SK-N-DZ (cell line): ENCODE measurements around the gene USF2.
"Not testable (repeated sequence)": the region's sequence is repeated elsewhere in the genome, so short reads cannot be mapped to it uniquely, and the experiment has no call there.

Source experiments
- DNase-seq: peaks from one replicate; pipeline ENCODE4 v3.0.0-alpha.2; 2015; ENCODE audit warnings: low spot score

Gene USF2

DNA sequence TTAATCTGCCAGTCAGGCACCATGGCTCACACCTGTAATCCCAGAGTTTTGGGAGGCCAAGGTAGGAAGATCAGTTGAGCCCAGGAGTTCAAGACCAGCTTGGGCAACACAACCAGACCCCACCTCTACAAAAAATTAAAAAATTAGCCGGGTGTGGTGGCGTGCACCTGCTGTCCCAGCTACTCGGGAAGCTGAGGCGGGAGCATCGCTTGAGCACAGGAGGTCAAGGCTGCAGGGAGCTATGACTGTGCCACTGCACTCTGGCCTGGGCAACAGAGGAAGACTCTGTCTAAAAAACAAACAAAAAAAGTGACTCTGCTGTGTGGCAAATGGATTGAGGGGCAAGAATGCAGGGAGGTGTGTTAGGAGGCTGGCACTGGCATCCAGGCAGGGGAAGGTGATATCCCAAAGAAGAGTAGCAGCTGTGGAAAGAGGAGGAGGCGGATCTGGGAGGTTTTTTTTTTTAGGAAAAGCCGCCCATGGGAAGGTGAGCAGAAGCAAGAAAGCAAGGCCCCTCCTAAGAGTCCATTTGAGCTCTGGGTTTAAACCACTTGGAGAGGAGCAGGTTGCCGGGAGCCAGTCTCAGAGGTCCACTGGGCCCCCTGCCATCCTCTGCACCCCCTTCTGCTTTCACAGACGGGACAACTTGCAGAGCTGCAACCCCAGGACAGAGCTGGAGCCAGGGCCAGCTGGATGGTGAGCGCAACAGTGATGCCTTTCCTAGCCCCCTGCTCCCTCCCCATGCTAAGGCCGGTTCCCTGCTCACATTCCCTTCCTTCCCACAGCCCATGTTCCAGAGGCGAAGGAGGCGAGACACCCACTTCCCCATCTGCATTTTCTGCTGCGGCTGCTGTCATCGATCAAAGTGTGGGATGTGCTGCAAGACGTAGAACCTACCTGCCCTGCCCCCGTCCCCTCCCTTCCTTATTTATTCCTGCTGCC is 15.7 kb downstream of the USF2 start:
- no peak for DNase-seq

- no peak for DNase-seq
Measured at GRCh38 chr19:35285095-35285449, 16.3 kb downstream of the USF2 start.

DNA sequence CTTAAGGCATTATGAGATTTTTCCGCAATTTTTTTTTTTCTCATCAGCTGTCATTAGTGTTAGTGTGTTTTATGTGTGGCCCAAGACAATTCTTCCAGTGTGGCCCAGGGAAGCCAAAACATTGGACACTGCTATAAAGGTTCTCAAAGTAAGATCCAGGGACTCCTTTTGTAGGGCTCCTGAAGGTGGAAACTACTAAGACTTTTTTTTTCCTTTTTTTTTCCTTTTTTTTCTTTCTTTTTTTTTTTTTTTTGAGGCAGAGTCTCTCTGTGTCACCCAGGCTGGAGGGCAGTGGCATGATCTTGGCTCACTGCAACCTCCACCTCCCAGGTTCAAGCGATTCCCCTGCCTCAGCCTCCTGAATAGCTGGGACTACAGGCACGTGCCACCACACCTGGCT is 16.7 kb downstream of the USF2 start:
- DNase-seq: not testable (repeated sequence)

- DNase-seq: not testable (repeated sequence)
Measured at GRCh38 chr19:35286101-35286500, 17.3 kb downstream of the USF2 start.

DNA sequence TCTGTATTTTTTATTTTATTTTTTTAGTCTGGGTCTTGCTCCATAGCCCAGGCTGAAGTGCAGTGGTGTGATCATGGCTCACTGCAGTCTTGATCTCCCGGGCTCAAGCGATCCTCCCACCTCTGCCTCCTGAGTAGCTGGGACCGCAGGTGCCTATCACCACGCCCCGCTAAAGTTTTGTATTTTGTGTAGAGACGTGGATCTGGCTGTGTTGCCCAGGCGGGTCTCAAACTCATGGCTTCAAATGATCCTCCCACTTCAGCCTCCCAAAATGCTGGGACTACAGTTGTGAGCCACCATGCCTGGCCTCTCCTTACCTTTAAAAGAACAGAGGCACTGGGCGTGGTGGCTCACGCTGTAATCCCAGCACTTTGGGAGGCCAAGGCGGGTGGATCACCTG is 19.0 kb downstream of the USF2 start:
- DNase-seq: no peak

DNA sequence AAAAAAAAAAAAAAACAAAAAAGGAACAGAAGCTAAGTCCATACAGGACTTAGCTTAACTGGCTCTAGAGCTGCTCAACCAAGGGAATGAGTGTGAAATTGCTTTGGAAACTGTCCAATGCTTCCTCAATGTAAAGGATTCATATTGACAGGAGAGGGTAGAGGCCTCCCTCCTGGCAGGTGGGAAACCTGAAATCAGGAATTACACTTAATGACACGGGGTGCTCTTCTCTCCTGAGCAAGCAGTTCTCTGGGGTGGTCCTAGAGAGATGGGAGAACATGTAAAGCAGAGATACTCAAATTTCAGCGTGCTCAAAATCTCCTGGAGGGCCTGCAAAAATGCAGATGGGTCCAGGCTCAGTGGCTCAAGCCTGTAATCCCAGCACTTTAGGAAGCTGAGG is 19.6 kb downstream of the USF2 start:
- DNase-seq: no peak

DNA sequence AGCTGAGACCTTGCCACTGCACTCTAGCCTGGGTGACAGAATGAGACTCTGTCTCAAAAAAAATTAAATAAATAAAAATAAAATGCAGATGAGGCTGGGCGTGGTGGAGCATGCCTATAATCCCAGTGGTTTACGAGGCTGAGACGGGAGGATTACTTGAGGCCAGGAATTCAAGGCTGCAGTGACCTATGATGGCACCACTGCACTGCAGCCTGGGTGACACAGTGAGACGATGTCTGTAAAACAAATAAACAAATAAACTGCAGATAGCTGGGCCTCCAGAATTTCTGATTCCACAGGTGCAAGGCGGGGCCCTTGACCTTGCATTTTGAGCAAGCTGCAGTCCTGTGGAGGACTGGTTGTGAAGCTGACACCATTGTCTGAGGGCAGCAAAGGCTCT is 20.1 kb downstream of the USF2 start:
- no peak for DNase-seq

DNA sequence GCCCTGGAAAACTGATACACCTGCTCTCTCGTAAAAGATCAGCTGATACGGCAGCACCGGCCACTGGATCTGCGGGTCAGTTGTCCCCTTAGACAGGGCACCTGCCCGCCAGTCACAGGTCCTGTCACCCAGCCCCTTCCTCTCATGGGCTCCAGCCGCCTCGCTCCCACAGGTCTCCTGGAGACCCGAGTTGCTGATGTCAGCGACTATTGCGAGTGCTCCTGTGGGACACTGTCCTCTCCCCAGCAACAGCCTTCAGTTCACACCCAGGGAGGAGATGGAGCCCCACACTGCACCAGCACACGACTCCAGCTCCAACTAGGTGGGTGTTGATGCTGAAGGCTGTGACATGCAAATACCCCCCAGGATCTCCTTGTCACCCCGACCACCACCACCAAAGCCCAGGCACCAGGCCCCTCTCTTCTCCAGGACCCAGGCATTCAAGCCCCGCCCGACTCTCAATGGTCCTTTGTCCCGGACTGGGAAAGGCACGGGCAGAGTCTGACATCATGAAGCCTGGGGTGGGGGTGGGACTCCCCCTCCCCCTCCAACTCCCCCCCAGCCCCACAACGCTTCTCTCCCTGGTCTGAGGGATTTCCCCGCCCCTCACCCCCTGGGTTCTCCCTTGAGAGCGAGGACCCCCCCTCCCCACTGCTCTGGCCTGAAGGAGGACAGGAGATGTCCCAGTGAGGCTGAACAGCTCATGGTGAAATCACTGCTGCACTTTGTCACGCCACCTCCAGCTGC is 21.8 kb downstream of the USF2 start:
- DNase-seq: no peak

GRCh38 chr19:35291259-35291658 is 22.5 kb downstream of the USF2 start:
- no peak for DNase-seq

DNA sequence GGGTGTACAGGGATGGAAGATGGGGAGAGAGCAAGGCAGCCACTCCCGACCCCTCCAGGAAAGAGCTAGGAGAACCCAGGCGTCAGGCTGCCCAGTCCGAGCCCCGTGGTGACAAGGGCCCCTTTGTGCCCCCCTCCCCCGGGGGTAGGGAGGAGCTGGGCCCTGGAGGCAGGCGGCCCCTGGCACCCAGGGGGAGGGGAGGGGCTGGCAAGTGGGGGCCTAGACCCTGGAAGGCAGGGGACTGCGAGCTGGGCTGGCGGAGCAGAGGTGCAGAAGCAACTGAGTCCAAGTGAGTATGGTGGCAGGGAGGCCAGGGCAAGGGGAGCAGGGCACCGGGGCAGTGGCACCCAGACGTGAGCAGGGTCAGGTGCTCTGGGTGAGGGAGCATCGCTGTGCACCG is 23.2 kb downstream of the USF2 start, which contains the start of gene MAG:
MAG (plus strand) TSS at position 246 of the 400 bp plus-strand sequence. CDS start 3,248 bp downstream, outside the sequence.
- no peak for DNase-seq

GRCh38 chr19:35292421-35293362 is 23.9 kb downstream of the USF2 start:
- no peak for DNase-seq

- no peak for DNase-seq
Measured at GRCh38 chr19:35293363-35293739, 24.6 kb downstream of the USF2 start.

- no peak for DNase-seq
Measured at GRCh38 chr19:35293808-35294207, 25.0 kb downstream of the USF2 start.

DNA sequence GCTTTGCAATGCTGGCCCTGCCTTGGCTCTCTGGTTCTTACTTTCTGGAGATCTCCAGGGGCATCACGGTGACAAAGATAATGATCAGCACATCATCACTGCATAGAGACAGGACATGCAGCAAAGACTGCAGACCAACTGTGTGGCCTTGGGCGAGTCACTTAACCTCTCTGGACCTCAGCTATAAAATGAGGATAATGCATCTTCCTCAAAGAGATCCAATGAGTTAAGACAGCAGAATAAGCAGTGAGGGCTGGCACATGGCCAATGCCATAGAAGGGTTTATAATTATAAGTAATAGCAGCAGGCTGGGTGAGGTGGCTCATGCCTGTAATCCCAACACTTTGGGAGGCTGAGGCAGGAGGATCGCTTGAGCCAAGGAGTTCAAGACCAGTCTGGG is 25.6 kb downstream of the USF2 start:
- no peak for DNase-seq

DNA sequence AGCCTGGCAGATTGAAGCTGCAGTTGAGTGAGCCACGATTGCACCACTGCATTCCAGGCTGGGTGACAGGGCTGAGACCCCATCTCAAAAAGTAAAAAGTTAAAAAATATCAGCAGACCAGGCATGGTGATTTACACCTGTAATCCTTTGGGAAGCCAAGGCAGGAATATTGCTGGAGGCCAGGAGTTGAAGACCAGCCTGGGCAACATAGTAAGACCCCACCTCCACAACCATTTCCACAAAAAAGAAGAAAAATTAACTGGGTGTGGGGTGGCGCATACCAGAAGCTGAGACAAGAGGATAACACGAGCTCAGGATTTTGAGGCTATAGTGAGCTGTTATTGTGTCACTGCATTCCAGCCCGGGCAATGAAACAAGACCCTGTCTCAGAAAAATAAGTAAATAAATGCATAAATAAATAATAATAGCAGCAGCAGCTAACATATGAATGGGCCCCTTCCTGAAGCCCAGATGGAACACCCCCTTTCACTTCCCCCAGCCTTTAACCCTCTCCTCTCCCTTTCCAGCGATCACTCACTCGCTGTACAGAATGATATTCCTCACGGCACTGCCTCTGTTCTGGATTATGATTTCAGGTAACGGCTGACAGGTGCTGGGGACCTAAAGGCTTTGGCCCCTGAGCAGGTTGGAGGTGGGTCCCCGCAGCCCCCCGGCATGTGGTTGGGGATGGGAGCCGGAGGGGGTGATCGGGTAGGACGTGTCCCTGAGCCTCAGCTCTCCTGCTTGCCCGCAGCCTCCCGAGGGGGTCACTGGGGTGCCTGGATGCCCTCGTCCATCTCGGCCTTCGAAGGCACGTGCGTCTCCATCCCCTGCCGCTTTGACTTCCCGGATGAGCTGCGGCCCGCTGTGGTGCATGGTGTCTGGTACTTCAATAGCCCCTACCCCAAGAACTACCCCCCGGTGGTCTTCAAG is 26.4 kb downstream of the USF2 start:
- no peak for DNase-seq

DNA sequence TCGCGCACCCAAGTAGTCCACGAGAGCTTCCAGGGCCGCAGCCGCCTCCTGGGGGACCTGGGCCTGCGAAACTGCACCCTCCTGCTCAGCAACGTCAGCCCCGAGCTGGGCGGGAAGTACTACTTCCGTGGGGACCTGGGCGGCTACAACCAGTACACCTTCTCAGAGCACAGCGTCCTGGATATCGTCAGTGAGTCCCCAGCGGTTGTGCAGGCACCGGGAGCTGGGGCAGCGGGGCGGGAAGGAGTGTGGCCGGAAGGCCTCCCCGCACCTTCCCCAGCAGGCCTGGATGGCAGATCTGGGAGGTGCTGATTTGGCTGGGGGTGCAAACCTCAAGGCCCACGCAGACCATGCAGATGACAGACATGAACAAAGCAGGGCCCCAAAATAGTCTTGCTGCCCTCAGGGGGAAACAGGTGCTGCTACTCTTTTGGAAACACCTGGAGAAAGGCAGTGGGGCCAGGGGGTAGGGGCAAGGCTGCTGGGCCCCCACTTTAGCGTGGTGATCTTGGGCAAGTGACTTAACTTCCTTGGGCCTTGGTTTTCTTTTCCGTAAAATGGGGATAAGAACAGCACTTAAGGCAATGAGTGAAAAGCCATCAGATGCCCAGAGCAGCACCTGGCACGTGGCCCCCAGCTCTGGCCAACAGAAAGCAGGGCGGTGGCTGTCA is 27.2 kb downstream of the USF2 start:
- no peak for DNase-seq

DNA sequence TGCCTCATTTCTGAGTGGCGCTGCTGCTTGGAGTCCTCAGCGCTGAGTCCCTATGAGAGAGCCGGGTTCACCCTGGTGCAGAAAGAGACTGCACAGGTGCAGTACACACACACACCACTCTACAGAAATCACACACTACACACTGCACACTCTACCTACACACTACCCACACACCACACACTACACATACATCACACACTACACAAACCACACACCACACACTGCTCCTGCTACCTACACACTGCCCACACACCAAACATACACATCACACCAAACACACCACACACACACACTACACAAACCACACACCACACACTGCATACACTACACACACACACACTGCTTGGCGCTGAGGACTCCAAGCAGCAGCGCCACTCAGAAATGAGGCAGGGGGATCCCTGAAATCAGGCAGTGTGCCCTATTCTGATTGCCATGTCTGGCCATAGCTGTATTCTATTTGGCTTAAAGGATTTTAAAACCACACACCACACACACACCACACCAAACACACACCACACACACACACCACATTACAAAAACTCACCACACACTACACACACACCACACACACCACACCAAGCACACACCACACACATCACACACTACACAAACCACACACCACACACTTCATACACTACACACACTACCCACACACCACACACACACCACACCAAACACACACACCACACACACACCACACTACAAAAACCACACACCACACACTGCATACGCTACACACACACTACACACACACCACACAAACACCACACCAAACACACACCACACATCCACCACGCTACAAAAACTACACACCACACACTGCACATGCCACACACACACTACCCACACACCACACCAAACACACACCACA is 28.1 kb downstream of the USF2 start:
- no peak for DNase-seq

DNA sequence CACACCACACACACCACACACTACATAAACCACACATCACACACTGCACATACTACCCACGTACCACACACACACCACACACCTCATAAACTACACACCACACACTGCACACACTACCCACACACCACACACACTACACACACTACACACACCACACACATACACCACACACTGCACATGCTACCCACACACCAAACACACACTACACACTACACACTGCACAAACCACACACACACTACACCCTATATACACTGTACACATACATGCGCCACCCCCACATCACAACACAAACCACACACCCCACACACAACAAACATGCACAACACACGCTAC is 28.7 kb downstream of the USF2 start:
- DNase-seq: no peak

- no peak for DNase-seq
Measured at GRCh38 chr19:35297922-35298321, 29.2 kb downstream of the USF2 start.
